GM21423 (cell line): ENCODE measurements around the gene SCEL.
"Not testable (repeated sequence)": the region's sequence is repeated elsewhere in the genome, so short reads cannot be mapped to it uniquely, and the experiment has no call there.

Experiments
- ATAC-seq: cut with Tn5 transposase; IDR thresholded peaks from one replicate; pipeline ENCODE4 v1.9.1; 2021; ENCODE audit warnings: mild to moderate bottlenecking, moderate library complexity; ENCODE audit not compliant: unreplicated experiment

SCEL gene

DNA sequence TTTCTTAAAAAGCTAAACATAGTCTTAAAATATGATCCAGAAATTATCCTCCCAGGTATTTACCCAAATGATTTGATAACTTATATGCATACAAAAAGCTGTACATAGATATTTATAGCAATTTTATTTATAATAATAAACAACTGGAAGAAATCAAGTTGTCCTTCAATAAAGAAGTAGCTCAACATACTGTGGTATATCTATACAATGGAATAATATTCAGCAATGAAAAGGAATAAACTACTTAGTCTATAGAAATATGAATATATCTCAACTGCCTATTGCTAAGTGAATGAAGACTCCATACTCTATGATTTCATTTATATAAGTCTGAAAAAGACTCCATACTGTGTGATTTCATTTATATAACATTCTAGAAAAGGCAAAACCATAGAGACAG lies 114.9 kb downstream of the SCEL start:
- no peak for ATAC-seq

GRCh38 chr13:77653301-77653700 lies 117.8 kb downstream of the SCEL start:
- ATAC-seq: no peak

GRCh38 chr13:77660016-77660415 lies 124.5 kb downstream of the SCEL start:
- ATAC-seq: not testable (repeated sequence)

DNA sequence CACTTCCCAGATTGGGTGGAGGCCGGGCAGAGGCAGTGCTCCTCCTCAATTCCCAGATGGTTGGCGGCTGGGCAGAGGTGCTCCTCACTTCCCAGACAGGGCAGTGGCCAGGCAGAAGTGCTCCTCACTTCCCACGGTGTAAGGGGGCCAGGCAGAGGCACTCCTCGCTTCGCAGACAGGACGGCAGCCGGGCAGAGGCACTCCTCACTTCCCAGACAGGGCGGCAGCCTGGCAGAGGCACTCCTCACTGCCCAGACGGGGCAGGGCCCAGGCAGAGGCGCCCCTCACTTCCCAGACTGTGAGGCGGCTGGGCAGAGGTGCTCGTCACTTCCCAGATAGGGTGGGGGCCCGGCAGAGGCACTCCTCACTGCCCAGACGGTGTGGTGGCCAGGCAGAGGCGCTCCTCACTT lies 125.3 kb downstream of the SCEL start:
- no peak for ATAC-seq

DNA sequence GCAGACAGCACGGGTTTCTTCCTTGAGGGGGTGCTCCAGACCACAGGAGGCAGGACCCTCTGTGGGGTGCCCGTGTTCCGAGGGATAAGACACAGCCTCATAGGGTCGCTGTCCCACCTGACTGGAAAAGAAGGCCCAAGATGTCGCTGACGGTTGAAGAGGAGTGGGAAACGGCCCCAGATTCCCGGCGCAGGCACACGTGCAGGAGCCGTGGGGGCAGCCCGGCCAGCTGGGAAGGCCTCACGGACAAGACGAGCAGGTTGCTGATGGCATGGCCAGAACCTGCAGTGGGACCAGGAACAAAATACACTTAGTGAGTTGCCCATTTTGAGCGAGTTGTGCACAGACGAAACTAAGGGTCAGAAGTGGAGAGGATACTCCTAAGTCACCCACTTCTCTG lies 126.8 kb downstream of the SCEL start:
- not testable (repeated sequence) for ATAC-seq

- ATAC-seq: not testable (repeated sequence)
These were observed 127.3 kb downstream of the SCEL start for GRCh38 chr13:77662831-77663230.

GRCh38 chr13:77674852-77675251 lies 139.3 kb downstream of the SCEL start:
- no peak for ATAC-seq

- ATAC-seq: no peak
These were observed 143.3 kb downstream of the SCEL start for GRCh38 chr13:77678691-77679235.

DNA sequence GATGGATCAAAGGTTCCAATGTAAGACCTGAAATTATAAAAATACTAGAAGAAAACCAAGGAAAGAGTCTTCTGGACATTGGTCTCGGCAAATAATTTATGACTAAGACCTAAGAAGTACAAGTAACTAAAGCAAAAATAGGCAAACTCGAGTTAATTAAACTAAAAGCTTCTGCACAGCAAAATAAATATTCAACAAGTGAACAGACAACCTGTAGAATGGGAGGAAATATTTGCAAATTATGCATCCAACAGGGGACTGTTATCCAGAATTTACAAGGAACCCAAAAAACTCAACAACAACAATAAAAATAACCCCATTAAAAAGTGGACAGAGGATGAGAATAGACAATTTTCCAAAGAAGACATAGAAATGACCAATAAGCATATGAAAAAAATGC lies 152.3 kb downstream of the SCEL start:
- no peak for ATAC-seq

DNA sequence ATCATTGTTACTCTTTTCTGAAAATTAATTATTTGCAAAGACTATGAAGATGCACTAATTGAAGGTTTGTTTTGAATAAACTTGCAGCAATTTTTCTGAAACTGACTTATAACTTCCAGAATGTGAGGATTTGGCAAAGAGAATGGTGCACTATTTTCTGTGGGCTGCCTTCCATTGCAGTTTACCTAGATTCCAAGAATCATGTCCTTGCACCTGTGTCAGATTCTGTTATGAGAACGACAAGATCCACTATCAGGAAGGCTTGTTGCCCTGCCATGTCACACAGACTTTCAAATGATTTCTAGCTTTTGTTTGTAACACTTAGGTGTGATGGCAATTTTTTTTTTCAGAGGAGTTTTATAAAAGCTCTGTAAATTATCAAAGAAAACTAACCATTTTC lies 156.4 kb downstream of the SCEL start:
- ATAC-seq: no peak

DNA sequence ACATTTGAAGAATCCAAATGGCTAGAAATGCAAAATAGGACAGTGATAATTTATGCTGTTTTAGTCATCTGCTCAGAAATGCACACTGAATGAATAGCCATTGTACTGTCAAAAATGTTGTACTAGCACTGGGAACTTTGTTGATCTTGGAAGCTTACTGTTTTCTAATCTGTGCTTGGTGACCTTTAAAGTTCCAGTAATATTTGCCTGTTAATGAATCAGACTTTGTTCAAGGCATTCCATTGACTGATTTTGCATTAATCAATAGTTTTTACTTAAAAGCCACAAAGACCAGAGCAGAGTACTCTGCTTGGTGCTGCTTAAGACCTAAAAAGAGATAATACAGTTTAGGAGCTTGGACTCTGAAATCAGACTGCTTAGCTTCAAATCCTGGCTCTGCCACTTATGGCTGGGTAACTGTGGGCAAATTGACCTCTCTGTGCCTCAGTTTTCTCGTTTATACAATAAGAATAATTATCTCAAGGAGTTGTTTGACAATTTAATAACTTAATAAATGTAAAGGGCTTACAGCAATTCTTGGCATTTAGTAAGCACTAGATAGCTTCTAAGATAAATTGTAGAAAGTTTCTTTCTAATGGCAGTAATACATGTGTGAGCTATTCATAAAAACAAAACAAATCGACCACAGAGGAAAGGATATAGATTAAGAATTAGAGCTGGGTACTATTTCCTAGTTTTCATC lies 157.4 kb downstream of the SCEL start:
- no peak for ATAC-seq

- no peak for ATAC-seq
These were observed 158.0 kb downstream of the SCEL start for GRCh38 chr13:77693449-77693940.
